GM12891 (cell line): Measurements from ENCODE around the gene ELMOD2.

Experiments used
- PAX5 ChIP-seq: IDR thresholded peaks from 2 replicates; pipeline ENCODE4 v1.6.1; 2011; ENCODE audit warnings: low read length, moderate library complexity, mild to moderate bottlenecking; ENCODE audit not compliant: insufficient read depth, severe bottlenecking
- POLR2A ChIP-seq: IDR thresholded peaks from 2 replicates; pipeline ENCODE4 v1.6.1; 2011; ENCODE audit warnings: low read depth, low read length, control low read depth
- POLR2AphosphoS5 ChIP-seq: IDR thresholded peaks from 2 replicates; pipeline ENCODE4 v1.6.1; 2011; ENCODE audit warnings: low read depth, low read length, control low read depth
- SPI1 ChIP-seq: IDR thresholded peaks from 2 replicates; pipeline ENCODE4 v1.6.1; 2011; ENCODE audit warnings: low read depth, low read length, control low read depth
- TAF1 ChIP-seq: IDR thresholded peaks from 2 replicates; pipeline ENCODE4 v1.6.1; 2011; ENCODE audit warnings: low read depth, low read length, control low read depth

DNA sequence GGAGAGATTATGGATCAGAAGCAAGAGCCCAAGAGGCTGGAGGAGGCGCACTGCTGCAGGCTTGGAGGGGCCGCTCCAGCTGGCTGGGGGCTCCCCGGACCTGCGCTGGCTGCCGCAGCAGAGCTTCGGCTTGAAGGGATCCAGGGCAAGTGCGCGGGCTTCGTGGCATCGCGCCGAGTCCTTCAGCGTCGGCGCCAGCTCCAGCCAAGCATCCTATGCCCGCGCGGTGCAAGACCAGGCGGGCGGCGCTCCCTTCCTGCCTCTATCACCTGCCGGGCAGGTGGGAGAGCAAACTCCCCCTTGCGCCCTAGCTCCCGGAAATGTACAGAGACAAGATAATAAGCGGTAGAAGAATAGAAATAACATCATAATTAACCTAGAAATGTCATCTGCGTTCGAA is 55.3 kb downstream of the ELMOD2 start:
- no peak for TF ChIP-seq POLR2A
- TF ChIP-seq POLR2AphosphoS5 = no peak
- TF ChIP-seq TAF1 = no peak
- no peak for TF ChIP-seq PAX5
- no peak for TF ChIP-seq SPI1
